CD4-positive, alpha-beta memory T cell (primary cell): ENCODE data around the gene PCDHGB1. TPM values are rescaled to one million over a fixed set of nuclear protein-coding genes. Genes with fewer than 3 reads are reported as not detected.
A peak's percentile ranks its signal among the peaks of the same experiment; 100 is the strongest.
"Not testable (repeated sequence)": the region's sequence is repeated elsewhere in the genome, so short reads cannot be mapped to it uniquely, and the experiment has no call there.

Source experiments
- CTCF ChIA-PET: fragments of 350-600 bp; sonication (Branson Sonifier 250); formaldehyde crosslinking; loops from one replicate; lab custom pipeline; 2021; ENCODE audit warnings: inconsistent platforms; ENCODE audit not compliant: partially characterized antibody; lab: Charles Lee
- POLR2A ChIA-PET: fragments of 350-600 bp; sonication (Branson Sonifier 250); formaldehyde crosslinking; loops from one replicate; lab custom pipeline; 2021; ENCODE audit not compliant: partially characterized antibody; lab: Charles Lee
- DNase-seq, 5 donors: peaks; one replicate each; pipeline versions ENCODE4 v3.0.0 to v3.0.0-alpha.2; 2020 to 2022; ENCODE audit warnings: mixed read lengths in 1 of 5
- H3K27ac ChIP-seq: one replicate; pipeline ENCODE4 v1.7.0; 2013; ENCODE audit warnings: low read depth, low read length
- H3K27me3 ChIP-seq: 2 replicates; pipeline ENCODE4 v1.7.0; 2013; ENCODE audit warnings: mild to moderate bottlenecking, low read length, moderate library complexity; ENCODE audit not compliant: insufficient read depth
- H3K36me3 ChIP-seq: 2 replicates; pipeline ENCODE4 v1.7.0; 2013; ENCODE audit warnings: mild to moderate bottlenecking, low read length, moderate library complexity; ENCODE audit not compliant: insufficient read depth
- H3K4me1 ChIP-seq: 2 replicates; pipeline ENCODE4 v1.7.0; 2013; ENCODE audit warnings: mild to moderate bottlenecking, low read length, moderate library complexity; ENCODE audit not compliant: insufficient read depth
- H3K4me3 ChIP-seq, 2 donors: one replicate each; pipeline ENCODE4 v1.7.0; 2013; ENCODE audit warnings: low read length in 2 of 2, mild to moderate bottlenecking in 1 of 2
- H3K9me3 ChIP-seq, 2 donors: one replicate each; pipeline ENCODE4 v1.7.0; 2013; ENCODE audit warnings: low read length in 2 of 2, control low read depth in 1 of 2; ENCODE audit not compliant: control insufficient read depth in 1 of 2
- H3K27ac Mint-ChIP-seq, 7 donors: one replicate each; pipeline ENCODE4 v1.8.0; 2020 to 2021; ENCODE audit warnings: mixed read lengths in 7 of 7, mild to moderate bottlenecking in 6 of 7, inconsistent platforms in 3 of 7, moderate library complexity in 3 of 7
- H3K27me3 Mint-ChIP-seq, 2 donors: one replicate each; pipeline ENCODE4 v1.8.0; 2020 to 2021; ENCODE audit warnings: mixed read lengths in 2 of 2
- H3K36me3 Mint-ChIP-seq, 2 donors: one replicate each; pipeline ENCODE4 v1.8.0; 2020 to 2021; ENCODE audit warnings: mixed read lengths in 2 of 2, inconsistent platforms in 1 of 2, mild to moderate bottlenecking in 1 of 2
- H3K4me1 Mint-ChIP-seq, 4 donors: one replicate each; pipeline ENCODE4 v1.8.0; 2020 to 2021; ENCODE audit warnings: mixed read lengths in 4 of 4, mild to moderate bottlenecking in 1 of 4
- H3K4me3 Mint-ChIP-seq, 8 donors: one replicate each; pipeline ENCODE4 v1.8.0; 2020 to 2021; ENCODE audit warnings: mixed read lengths in 8 of 8, mild to moderate bottlenecking in 7 of 8, moderate library complexity in 6 of 8, inconsistent platforms in 3 of 8
- H3K9me3 Mint-ChIP-seq, 8 donors: one replicate each; pipeline ENCODE4 v1.8.0; 2020 to 2021; ENCODE audit warnings: mixed read lengths in 8 of 8, mild to moderate bottlenecking in 5 of 8, inconsistent platforms in 3 of 8, moderate library complexity in 1 of 8
- intact Hi-C: fragments of 100-400 bp; cut with micrococcal nuclease; formaldehyde crosslinking; loops from one replicate; pipeline ENCODE4 v1.15.1; 2023
- polyA plus RNA-seq, 2 donors: library from polyadenylated mRNA; unstranded; fragments of 300-500 nt; fragmentation: Illumina TruSeq; gene quantifications; one replicate each; pipeline ENCODE4 v1.2.3, GENCODE V29; 2021
- total RNA-seq, 2 experiments: library from RNA; stranded (reverse); gene quantifications; one replicate each; pipeline ENCODE4 v1.2.3, GENCODE V29; 2021

Gene PCDHGB1
- total and polyA plus RNA-seq, 4 experiments from 2014 or later = 0.17 to 0.26 TPM; not detected in 2

- Histone ChIP-seq H3K9me3 (no peaks in the 10 kb centered on the region), H3K27ac (no peak within 1 kb of the TSS), H3K36me3 (no peaks in the 10 kb centered on the region), H3K27me3 (peaks cover 18% of the 10 kb centered on the region), H3K4me3 (no peak within 1 kb of the TSS), H3K4me1 (no peaks in the 10 kb centered on the region)
- Mint-ChIP-seq H3K27ac (no peak within 1 kb of the TSS), H3K9me3 (peaks cover 7 to 72% (median 61%) of the 10 kb centered on the region in 8 donors), H3K4me3 (peak within 1 kb of the TSS in 2 of 8 donors; percentile 1 to 17), H3K4me1 (peaks cover 0 to 4% (median 2%) of the 10 kb centered on the region in 4 donors), H3K27me3 (peaks cover 43% of the 10 kb centered on the region in 2 donors), H3K36me3 (peaks cover 7 to 11% of the 10 kb centered on the region in 2 donors)
- DNase-seq = no peak
- POLR2A ChIA-PET = no interaction called here
- intact Hi-C loops = no loop called here
- CTCF ChIA-PET = interaction anchor here (0.8 to 1.1 kb wide), 2 partner anchors 14 to 121 kb away, joined by 3 to 4 read pairs; no protein-coding TSS in a partner anchor
These were observed 42.7 kb downstream of the PCDHGB1 start, which contains the start of gene PCDHGA8 for GRCh38 chr5:141392429-141393198. Gene PCDHGA8, plus strand, starts transcription at chr5:141392633. Its CDS starts 181 bp downstream, at chr5:141392814.

- POLR2A ChIA-PET = no interaction called here
- Histone ChIP-seq H3K27ac (no peak overlapping the region), H3K4me3 (no peak overlapping the region), H3K27me3 (peaks cover 18% of the 10 kb centered on the region), H3K9me3 (no peaks in the 10 kb centered on the region), H3K36me3 (no peaks in the 10 kb centered on the region), H3K4me1 (no peaks in the 10 kb centered on the region)
- CTCF ChIA-PET = interaction anchor here (0.8 to 1.1 kb wide), 2 partner anchors 13 to 121 kb away, joined by 3 to 4 read pairs; no protein-coding TSS in a partner anchor
- peaks cover 41% of the 10 kb centered on the region in 2 donors for H3K27me3 Mint-ChIP-seq
- intact Hi-C loops = no loop called here
- peaks cover 0 to 3% (median 2%) of the 10 kb centered on the region in 4 donors for H3K4me1 Mint-ChIP-seq
- H3K9me3 Mint-ChIP-seq = peaks cover 7 to 70% (median 62%) of the 10 kb centered on the region in 8 donors
- H3K27ac Mint-ChIP-seq = no peak overlapping the region
- H3K4me3 Mint-ChIP-seq = peak overlapping the region in 1 of 8 donors; percentile 17
- H3K36me3 Mint-ChIP-seq = peaks cover 7 to 11% of the 10 kb centered on the region in 2 donors
- no peak for DNase-seq
These were observed 43.4 kb downstream of the PCDHGB1 start for GRCh38 chr5:141393267-141393666.

DNA sequence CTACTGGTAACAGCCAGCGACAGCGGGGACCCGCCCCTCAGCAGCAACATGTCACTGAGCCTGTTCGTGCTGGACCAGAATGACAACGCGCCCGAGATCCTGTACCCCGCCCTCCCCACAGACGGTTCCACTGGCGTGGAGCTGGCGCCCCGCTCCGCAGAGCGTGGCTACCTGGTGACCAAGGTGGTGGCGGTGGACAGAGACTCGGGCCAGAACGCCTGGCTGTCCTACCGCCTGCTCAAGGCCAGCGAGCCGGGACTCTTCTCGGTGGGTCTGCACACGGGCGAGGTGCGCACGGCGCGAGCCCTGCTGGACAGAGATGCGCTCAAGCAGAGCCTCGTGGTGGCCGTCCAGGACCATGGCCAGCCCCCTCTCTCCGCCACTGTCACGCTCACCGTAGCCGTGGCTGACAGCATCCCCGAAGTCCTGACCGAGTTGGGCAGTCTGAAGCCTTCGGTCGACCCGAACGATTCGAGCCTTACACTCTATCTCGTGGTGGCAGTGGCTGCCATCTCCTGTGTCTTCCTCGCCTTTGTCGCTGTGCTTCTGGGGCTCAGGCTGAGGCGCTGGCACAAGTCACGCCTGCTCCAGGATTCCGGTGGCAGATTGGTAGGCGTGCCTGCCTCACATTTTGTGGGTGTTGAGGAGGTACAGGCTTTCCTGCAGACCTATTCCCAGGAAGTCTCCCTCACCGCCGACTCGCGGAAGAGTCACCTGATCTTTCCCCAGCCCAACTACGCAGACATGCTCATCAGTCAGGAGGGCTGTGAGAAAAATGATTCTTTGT is 44.7 kb downstream of the PCDHGB1 start:
- H3K27ac Mint-ChIP-seq, H3K4me1 Mint-ChIP-seq, intact Hi-C loops, DNase-seq, H3K4me3 Mint-ChIP-seq, H3K36me3 Mint-ChIP-seq, H3K4me3 ChIP-seq, H3K36me3 ChIP-seq, POLR2A ChIA-PET, H3K27ac ChIP-seq, H3K9me3 ChIP-seq, H3K4me1 ChIP-seq: not testable (repeated sequence)
- CTCF ChIA-PET = interaction anchor here (1.0 to 3.7 kb wide), 2 partner anchors 19 to 164 kb away, joined by 7 to 16 read pairs; partner anchors contain the start of gene PCDHGA10
- peaks cover 3 to 71% (median 62%) of the 10 kb centered on the region in 8 donors for H3K9me3 Mint-ChIP-seq
- peaks cover 43 to 45% of the 10 kb centered on the region in 2 donors for H3K27me3 Mint-ChIP-seq
- peaks cover 15% of the 10 kb centered on the region for H3K27me3 ChIP-seq

DNA sequence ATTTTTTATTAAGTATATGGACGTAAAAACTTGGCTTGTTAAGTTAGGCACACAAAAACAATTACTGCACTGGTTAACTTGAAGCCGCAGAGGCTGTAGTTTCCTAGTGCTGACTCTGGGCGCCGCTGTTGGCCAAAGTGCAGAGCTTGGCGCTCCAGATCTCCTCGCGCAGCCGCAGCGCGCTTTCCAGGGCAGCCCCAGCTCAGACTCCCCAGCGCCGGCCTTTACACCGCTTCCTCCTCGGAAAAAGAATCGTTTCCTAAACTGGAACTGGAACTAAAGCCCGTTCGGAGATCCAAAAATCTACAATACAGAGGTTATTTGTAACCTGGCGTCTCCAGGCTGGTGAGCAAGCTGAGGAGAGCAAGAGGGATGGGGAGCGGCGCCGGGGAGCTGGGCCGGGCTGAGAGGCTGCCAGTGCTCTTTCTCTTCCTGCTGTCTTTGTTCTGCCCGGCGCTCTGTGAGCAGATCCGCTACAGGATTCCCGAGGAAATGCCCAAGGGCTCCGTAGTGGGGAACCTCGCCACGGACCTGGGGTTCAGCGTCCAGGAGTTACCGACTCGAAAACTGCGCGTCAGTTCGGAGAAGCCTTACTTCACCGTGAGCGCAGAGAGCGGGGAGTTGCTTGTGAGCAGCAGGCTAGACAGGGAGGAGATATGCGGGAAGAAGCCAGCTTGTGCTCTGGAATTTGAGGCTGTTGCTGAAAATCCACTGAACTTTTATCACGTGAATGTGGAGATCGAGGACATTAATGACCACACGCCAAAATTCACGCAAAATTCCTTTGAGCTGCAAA is 48.1 kb downstream of the PCDHGB1 start, which contains the start of gene PCDHGB5:
TSS of gene PCDHGB5 (plus strand) at position 192 of the 796 bp plus-strand sequence. CDS start at position 373, 181 bp downstream.
- H3K27ac ChIP-seq, H3K9me3 ChIP-seq, intact Hi-C loops, POLR2A ChIA-PET, H3K4me3 ChIP-seq, H3K4me1 Mint-ChIP-seq, H3K36me3 ChIP-seq, H3K4me1 ChIP-seq: not testable (repeated sequence)
- H3K9me3 Mint-ChIP-seq = peaks cover 2 to 62% (median 52%) of the 10 kb centered on the region in 8 donors
- peaks cover 11 to 12% of the 10 kb centered on the region in 2 donors for H3K36me3 Mint-ChIP-seq
- peaks cover 10% of the 10 kb centered on the region for H3K27me3 ChIP-seq
- peaks cover 42 to 49% of the 10 kb centered on the region in 2 donors for H3K27me3 Mint-ChIP-seq
- CTCF ChIA-PET = interaction anchor here (1.2 to 3.7 kb wide), 3 partner anchors 16 to 166 kb away, joined by 4 to 16 read pairs (median 9); partner anchors contain the start of gene PCDHGA10
- H3K4me3 Mint-ChIP-seq = peak within 1 kb of the TSS in 7 of 8 donors; percentile 21 to 72 (median 44)
- peak in 3 of 5 donors; percentile 38 to 41 (median 39) for DNase-seq
- peak within 1 kb of the TSS in 1 of 7 donors; percentile 19 for H3K27ac Mint-ChIP-seq

GRCh38 chr5:141398608-141399007 is 48.7 kb downstream of the PCDHGB1 start:
- Histone ChIP-seq H3K9me3 (peaks cover 0 to 4% of the 10 kb centered on the region in 2 donors), H3K27me3 (peaks cover 10% of the 10 kb centered on the region), H3K4me3 (no peak overlapping the region), H3K27ac (no peak overlapping the region), H3K4me1 (no peaks in the 10 kb centered on the region), H3K36me3 (no peaks in the 10 kb centered on the region)
- intact Hi-C loops = no loop called here
- POLR2A ChIA-PET = no interaction called here
- CTCF ChIA-PET = interaction anchor here (2.1 kb wide), 1 partner anchor 165 kb away, joined by 9 read pairs; no protein-coding TSS in a partner anchor
- Mint-ChIP-seq H3K27me3 (peaks cover 39 to 53% of the 10 kb centered on the region in 2 donors), H3K9me3 (peaks cover under 1 to 62% (median 53%) of the 10 kb centered on the region in 8 donors), H3K4me1 (peaks cover 0 to 4% (median 0%) of the 10 kb centered on the region in 4 donors), H3K27ac (peak overlapping the region in 1 of 7 donors; percentile 19), H3K4me3 (peak overlapping the region in 2 of 8 donors; percentile 6 to 29), H3K36me3 (peaks cover 9 to 12% of the 10 kb centered on the region in 2 donors)
- no peak for DNase-seq

GRCh38 chr5:141399555-141400258 is 49.8 kb downstream of the PCDHGB1 start:
- DNase-seq = no peak
- no peak overlapping the region for H3K4me3 ChIP-seq
- no peak overlapping the region for H3K27ac ChIP-seq
- intact Hi-C loops = no loop called here
- ChIA-PET POLR2A (no interaction called here), CTCF (no interaction called here)
- peaks cover 0 to 4% (median 0%) of the 10 kb centered on the region in 4 donors for H3K4me1 Mint-ChIP-seq
- H3K4me1 ChIP-seq = no peaks in the 10 kb centered on the region
- H3K36me3 ChIP-seq = no peaks in the 10 kb centered on the region
- H3K27ac Mint-ChIP-seq = no peak overlapping the region
- peaks cover 4 to 62% (median 53%) of the 10 kb centered on the region in 8 donors for H3K9me3 Mint-ChIP-seq
- H3K4me3 Mint-ChIP-seq = no peak overlapping the region
- peaks cover 46 to 56% of the 10 kb centered on the region in 2 donors for H3K27me3 Mint-ChIP-seq
- peaks cover 10% of the 10 kb centered on the region for H3K27me3 ChIP-seq
- H3K9me3 ChIP-seq = peaks cover 0 to 4% of the 10 kb centered on the region in 2 donors
- H3K36me3 Mint-ChIP-seq = peaks cover 8 to 9% of the 10 kb centered on the region in 2 donors
